ENCODE data around the gene IRF1. TPM values are rescaled to one million over a fixed set of nuclear protein-coding genes. Genes with fewer than 3 reads are reported as not detected.

Gene IRF1
- total RNA-seq, 1 donor from 2014 or later, result 58.9 TPM

DNA sequence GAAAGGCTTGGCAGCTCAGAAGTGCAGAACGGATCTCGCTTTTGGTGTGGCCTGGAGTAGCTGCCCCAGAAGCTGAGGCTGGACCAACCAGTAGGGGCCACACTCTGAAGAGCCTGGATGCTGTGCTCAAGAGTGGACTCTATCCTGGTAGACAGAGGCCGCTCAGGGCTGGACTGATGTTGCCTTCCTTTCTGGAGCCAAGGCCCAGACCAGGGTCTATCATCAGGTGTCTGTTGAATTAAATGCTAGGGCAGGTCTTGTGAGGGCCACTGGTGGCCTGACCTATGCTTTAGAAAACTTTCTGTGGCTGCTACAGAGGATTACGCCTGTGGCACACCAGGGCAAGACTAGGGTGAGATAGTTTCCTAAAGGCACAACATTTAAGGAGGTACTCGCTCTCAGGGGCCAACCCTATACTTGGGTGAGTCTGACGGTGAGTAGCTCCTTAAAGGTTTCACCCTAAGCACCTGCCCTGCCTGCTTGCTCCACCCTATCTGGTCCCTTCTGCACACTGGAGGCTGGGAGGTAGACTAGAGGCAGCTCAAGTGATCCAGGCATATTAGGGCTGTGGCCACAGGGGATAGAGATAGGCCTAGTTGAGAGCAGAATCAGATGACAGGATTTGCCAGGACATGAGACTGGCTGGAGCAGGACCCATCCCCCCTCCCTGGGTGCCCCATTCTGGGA, 9.8 kb upstream of the IRF1 start:
- peak overlapping the region; percentile 17 for H3K27ac Mint-ChIP-seq (ENCODE audit: unreplicated experiment)
- no peaks in the 10 kb centered on the region for H3K27me3 Mint-ChIP-seq (ENCODE audit: unreplicated experiment)
- TF ChIP-seq, protein P1, sequence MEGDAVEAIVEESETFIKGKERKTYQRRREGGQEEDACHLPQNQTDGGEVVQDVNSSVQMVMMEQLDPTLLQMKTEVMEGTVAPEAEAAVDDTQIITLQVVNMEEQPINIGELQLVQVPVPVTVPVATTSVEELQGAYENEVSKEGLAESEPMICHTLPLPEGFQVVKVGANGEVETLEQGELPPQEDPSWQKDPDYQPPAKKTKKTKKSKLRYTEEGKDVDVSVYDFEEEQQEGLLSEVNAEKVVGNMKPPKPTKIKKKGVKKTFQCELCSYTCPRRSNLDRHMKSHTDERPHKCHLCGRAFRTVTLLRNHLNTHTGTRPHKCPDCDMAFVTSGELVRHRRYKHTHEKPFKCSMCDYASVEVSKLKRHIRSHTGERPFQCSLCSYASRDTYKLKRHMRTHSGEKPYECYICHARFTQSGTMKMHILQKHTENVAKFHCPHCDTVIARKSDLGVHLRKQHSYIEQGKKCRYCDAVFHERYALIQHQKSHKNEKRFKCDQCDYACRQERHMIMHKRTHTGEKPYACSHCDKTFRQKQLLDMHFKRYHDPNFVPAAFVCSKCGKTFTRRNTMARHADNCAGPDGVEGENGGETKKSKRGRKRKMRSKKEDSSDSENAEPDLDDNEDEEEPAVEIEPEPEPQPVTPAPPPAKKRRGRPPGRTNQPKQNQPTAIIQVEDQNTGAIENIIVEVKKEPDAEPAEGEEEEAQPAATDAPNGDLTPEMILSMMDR (IDR thresholded peaks at IDR 0.05), result no peak
- H3K9me3 Mint-ChIP-seq (ENCODE audit: unreplicated experiment), result no peaks in the 10 kb centered on the region
- no peaks in the 10 kb centered on the region for H3K36me3 Mint-ChIP-seq (ENCODE audit: unreplicated experiment)
- no peak overlapping the region for H3K4me3 Mint-ChIP-seq (ENCODE audit: unreplicated experiment)
- H3K4me1 Mint-ChIP-seq (ENCODE audit: unreplicated experiment), result peaks cover 51% of the 10 kb centered on the region
- DNase-seq (ENCODE audit: extremely low spot score, unreplicated experiment), result peak; percentile 62

DNA sequence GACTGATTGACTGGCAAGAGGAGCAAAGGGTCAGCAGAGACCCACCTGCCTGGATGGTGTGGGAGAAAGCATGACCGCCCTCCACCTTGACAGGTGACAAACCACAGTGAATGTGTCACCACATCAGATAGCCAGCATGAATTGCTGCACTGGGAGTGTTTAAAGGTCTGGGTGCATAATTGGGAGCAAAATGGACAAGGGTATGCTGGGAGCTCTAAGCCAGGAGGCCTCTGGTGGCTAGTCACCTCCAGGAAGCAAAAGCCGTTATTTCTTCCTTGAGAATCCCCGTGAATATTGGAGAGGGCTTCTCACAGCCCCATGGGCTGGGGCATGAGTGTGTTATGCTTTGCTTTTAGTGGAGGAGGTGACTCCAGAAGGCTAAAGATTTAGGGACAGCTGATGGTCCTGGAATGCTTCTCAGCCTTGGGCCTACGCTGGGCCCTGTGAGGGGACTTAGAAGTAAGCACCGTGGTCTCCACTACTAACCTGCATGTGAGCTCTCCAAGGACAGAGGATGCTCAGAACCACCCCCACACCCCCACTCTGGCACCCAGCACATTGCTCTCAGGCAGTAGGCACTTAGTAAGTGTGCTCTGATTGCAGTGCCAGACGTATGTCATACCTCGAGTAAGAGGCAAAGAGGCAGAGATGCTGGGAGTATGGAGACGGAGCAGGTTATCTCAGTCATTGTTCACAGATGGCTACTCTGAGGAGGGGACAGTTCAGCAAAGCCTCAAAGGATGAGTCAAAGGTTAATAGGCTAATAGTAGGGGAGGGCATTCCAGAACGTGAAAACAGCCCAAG, 9.1 kb upstream of the IRF1 start:
- peaks cover 57% of the 10 kb centered on the region for H3K4me1 Mint-ChIP-seq (ENCODE audit: unreplicated experiment)
- no peaks in the 10 kb centered on the region for H3K9me3 Mint-ChIP-seq (ENCODE audit: unreplicated experiment)
- DNase-seq (ENCODE audit: extremely low spot score, unreplicated experiment), result peak; percentile 56
- TF ChIP-seq, protein P1 (IDR thresholded peaks at IDR 0.05), result no peak
- no peaks in the 10 kb centered on the region for H3K27me3 Mint-ChIP-seq (ENCODE audit: unreplicated experiment)
- no peaks in the 10 kb centered on the region for H3K36me3 Mint-ChIP-seq (ENCODE audit: unreplicated experiment)
- H3K27ac Mint-ChIP-seq (ENCODE audit: unreplicated experiment), result peak overlapping the region; percentile 23
- no peak overlapping the region for H3K4me3 Mint-ChIP-seq (ENCODE audit: unreplicated experiment)

DNA sequence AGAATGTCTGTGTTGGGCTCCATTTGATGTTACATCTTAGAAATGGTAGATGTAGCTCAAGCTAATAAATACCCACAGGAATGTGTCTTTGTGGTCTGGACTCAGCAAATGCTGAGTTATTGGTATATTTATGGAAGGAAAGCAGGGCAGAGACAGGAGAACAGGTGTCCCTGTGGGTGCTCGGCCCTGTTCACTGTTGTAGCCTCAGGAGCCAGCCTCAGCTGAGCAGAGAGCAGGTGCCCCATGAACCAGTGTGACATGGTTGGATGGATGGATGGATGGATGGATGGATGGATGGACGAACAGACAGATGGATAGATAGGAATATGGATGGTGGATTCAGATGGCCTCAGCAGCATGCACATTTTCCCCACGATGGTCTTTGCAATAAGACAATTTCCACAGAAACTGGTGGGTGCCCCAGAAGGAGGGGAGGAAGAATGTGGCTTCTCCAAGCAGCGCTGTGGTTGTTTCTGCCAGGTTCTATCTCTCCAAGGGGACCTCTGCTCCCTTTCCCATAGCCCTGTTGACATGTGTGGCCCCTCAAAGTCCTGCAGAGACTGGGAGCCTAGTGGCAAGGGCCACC, 8.2 kb upstream of the IRF1 start:
- no peaks in the 10 kb centered on the region for H3K9me3 Mint-ChIP-seq (ENCODE audit: unreplicated experiment)
- DNase-seq (ENCODE audit: extremely low spot score, unreplicated experiment), result no peak
- H3K4me3 Mint-ChIP-seq (ENCODE audit: unreplicated experiment), result no peak overlapping the region
- H3K36me3 Mint-ChIP-seq (ENCODE audit: unreplicated experiment), result no peaks in the 10 kb centered on the region
- TF ChIP-seq, protein P1 (IDR thresholded peaks at IDR 0.05), result no peak
- H3K27ac Mint-ChIP-seq (ENCODE audit: unreplicated experiment), result peak overlapping the region; percentile 92
- no peaks in the 10 kb centered on the region for H3K27me3 Mint-ChIP-seq (ENCODE audit: unreplicated experiment)
- H3K4me1 Mint-ChIP-seq (ENCODE audit: unreplicated experiment), result peaks cover 66% of the 10 kb centered on the region

DNA sequence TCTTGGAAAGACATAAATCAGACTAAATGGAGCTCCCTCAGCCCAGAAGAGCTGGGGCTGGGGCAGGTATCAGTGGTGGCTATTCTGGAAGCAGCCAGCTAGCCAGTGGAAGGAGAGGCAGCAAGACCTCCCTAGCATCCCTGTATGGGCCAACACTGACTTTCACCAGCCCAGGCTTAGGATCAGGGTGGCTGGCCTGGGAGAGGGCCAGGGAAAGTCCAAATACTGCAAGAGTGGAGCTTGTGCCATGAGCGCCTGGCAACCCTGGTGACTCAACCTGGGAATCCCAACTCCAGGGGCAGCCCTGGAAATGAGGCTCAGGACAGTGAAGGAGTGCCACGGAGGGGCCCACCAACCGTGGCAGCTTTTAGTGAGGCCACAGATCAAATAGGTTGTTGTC, 7.6 kb upstream of the IRF1 start:
- Mint-ChIP-seq H3K27ac (ENCODE audit: unreplicated experiment) (peak overlapping the region; percentile 92), H3K27me3 (ENCODE audit: unreplicated experiment) (no peaks in the 10 kb centered on the region), H3K4me1 (ENCODE audit: unreplicated experiment) (peaks cover 68% of the 10 kb centered on the region), H3K4me3 (ENCODE audit: unreplicated experiment) (no peak overlapping the region), H3K36me3 (ENCODE audit: unreplicated experiment) (no peaks in the 10 kb centered on the region), H3K9me3 (ENCODE audit: unreplicated experiment) (no peaks in the 10 kb centered on the region)
- peak; percentile 69 for DNase-seq (ENCODE audit: extremely low spot score, unreplicated experiment)
- TF ChIP-seq, protein P1 (IDR thresholded peaks at IDR 0.05), result no peak

DNA sequence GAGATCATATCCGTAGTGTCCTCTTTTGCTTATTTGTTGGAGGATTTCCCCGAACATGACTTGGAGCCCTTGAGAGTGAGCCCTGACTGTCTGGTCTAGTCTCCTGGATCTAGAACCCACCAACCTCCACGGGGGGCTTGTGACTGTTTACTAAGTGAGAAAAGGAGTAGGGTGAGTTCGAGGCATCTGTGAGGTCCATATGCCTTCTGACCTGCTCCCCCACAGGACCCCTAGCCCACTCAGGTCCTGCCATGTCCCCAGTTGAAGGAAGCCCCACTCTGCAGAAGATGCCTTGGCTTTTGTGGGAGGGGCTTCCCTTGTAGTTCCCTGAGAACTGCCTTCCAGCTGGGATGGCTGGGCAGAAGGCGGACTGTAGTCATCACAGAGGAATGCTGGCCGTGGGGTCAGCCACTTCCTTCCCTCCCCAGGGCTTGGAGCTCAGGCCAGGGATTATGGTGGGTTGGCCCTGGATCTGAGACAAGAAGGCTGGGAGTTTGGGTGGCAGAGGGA, 7.0 kb upstream of the IRF1 start:
- Mint-ChIP-seq H3K27ac (ENCODE audit: unreplicated experiment) (peak overlapping the region; percentile 92), H3K4me1 (ENCODE audit: unreplicated experiment) (peaks cover 63% of the 10 kb centered on the region), H3K4me3 (ENCODE audit: unreplicated experiment) (peak overlapping the region; percentile 80), H3K9me3 (ENCODE audit: unreplicated experiment) (no peaks in the 10 kb centered on the region), H3K27me3 (ENCODE audit: unreplicated experiment) (no peaks in the 10 kb centered on the region), H3K36me3 (ENCODE audit: unreplicated experiment) (no peaks in the 10 kb centered on the region)
- TF ChIP-seq, protein P1 (IDR thresholded peaks at IDR 0.05), result no peak
- DNase-seq (ENCODE audit: extremely low spot score, unreplicated experiment), result peak; percentile 87
